Measurements from ENCODE around the gene HIPK4.

Gene HIPK4

DNA sequence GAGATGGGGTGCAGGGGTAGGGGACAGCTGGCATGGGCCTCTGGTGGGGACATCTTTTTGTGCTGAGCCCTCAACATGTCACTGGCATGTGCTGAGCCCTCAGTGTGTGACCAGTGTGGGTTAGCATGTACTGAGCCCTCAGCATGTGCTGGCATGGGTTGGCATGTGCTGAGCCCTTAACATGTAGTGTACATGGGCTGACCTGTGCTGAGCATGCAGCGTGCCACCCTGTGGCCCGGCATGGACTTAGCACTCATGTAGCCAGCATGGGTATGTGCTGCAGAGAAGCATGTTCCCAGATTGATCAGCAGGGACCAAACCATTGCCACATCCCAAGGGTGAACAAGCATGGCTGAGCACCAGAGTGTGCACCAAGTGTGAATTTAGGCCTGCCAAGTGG, 11.5 kb downstream of the HIPK4 start:
- TF ChIP-seq, protein P1, sequence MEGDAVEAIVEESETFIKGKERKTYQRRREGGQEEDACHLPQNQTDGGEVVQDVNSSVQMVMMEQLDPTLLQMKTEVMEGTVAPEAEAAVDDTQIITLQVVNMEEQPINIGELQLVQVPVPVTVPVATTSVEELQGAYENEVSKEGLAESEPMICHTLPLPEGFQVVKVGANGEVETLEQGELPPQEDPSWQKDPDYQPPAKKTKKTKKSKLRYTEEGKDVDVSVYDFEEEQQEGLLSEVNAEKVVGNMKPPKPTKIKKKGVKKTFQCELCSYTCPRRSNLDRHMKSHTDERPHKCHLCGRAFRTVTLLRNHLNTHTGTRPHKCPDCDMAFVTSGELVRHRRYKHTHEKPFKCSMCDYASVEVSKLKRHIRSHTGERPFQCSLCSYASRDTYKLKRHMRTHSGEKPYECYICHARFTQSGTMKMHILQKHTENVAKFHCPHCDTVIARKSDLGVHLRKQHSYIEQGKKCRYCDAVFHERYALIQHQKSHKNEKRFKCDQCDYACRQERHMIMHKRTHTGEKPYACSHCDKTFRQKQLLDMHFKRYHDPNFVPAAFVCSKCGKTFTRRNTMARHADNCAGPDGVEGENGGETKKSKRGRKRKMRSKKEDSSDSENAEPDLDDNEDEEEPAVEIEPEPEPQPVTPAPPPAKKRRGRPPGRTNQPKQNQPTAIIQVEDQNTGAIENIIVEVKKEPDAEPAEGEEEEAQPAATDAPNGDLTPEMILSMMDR (IDR thresholded peaks at IDR 0.05), result no peak

DNA sequence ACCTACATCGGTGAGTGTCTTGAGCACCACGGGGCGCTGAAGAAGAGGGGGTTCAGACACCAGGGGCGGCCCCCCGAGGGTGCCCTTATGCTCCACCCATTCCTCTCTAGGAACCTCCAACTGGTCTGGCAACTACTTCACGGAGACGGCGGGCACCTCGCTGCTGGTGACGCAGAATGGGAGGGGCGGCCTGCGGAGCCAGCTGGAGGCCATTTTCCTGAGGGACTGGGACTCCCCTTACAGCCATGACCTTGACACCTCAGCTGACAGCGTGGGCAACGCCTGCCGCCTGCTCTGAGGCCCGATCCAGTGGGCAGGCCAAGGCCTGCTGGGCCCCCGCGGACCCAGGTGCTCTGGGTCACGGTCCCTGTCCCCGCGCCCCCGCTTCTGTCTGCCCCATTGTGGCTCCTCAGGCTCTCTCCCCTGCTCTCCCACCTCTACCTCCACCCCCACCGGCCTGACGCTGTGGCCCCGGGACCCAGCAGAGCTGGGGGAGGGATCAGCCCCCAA, 12.1 kb downstream of the HIPK4 start:
- TF ChIP-seq, protein P1 (IDR thresholded peaks at IDR 0.05), result no peak

DNA sequence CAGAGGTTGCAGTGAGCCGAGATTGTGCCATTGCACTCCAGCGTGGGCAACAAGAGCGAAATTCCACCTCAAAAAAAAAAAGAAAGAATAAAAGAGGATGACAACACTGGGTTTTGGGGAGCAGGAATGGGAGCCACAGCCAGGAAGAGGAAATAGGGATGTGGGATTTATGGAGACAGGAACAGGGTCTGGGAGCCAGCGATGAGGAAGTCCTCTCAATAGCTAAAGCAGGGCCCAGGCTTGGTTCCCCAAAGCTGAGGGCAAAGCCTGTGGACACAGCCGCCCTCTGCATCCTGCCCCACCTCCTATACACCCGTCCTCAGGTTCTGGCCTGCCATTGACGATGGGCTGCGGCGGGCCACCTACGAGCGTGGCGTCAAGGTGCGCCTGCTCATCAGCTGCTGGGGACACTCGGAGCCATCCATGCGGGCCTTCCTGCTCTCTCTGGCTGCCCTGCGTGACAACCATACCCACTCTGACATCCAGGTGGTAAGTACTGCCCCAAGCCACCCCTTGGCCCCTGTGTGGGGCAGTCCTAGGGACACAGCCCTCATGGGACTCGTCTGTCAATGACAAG, 13.6 kb downstream of the HIPK4 start:
- TF ChIP-seq, protein P1 (IDR thresholded peaks at IDR 0.05), result no peak

DNA sequence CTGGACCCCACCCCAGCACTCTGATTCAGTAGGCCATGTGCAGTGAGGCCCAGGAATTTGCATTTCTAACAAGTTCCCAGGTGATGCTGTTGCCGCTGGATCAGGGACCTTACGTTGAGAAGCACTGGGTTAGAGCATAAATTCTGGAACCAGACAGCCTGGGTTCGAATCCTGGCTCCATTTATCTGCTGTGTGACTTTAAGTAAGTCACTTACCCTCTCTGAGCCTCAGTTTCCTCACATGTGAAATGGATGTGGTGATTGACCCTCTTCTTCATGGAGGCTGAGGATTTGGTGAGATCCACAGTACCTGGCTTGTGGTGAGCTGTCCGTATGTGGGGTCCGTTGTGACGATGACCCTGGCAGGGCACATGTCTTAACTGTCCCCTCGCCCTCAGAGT, 15.9 kb downstream of the HIPK4 start:
- TF ChIP-seq, protein P1 (IDR thresholded peaks at IDR 0.05), result no peak

DNA sequence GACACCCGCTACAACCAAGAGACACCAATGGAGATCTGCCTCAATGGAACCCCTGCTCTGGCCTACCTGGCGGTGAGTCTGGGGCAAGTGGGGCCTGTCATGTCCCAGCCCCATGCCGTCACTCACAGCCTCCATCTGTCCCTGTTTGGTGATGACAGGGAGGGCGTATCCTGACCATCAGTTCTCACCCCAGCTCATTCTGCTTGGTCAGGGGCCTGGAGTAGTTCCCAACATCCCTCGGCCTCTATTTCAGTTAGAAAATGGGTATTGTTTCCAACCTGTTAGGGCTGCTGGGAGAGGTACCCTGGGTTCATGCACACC, 18.2 kb downstream of the HIPK4 start:
- TF ChIP-seq, protein P1 (IDR thresholded peaks at IDR 0.05), result no peak

DNA sequence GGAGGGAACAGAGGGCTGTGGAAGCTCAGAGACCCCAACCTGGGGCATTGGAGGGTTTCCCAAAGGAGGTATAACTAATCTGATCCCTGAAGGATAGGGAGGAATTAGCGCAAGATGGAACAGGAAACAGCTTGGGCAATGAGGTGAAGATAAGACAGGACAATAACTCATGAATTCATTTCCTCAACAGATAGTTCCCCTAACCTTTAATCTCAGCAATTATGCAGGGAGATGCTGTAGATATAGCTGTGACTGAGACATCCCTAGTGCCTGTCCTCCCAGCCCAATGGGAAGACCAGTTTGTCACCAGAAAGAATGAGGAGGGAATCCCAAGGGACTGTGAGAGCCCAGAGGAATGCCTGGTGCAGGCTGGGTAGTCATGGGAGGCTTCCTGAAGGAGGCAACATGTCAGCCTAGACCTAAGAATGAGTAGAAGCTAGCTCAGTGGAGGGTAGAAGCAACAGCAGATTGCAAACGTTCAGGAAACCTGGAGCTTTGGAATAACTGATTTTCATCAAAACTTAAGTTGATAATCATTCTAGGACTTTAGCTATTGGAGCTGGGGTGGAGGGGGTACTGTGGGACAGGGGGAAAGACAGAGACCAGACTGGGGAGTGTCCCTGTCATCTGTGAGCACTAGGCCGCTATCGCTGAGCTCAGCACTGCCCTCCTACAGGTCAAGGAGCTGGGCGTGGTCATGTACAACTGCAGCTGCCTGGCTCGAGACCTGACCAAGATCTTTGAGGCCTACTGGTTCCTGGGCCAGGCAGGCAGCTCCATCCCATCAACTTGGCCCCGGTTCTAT, 18.8 kb downstream of the HIPK4 start:
- TF ChIP-seq, protein P1 (IDR thresholded peaks at IDR 0.05), result no peak

DNA sequence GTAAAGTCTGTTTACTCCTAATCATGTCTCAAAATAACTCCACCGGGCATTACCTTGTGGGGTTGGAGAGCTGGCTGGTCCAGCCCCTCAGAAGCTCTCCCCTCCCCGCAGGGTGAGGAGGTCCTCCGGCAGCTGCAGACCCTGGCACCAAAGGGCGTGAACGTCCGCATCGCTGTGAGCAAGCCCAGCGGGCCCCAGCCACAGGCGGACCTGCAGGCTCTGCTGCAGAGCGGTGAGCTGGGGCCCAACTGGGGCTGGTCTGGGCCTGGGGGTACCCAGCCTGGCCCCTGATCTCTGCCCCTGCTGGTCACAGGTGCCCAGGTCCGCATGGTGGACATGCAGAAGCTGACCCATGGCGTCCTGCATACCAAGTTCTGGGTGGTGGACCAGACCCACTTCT, 20.2 kb downstream of the HIPK4 start:
- TF ChIP-seq, protein P1 (IDR thresholded peaks at IDR 0.05), result no peak
